Effector memory CD4-positive, alpha-beta T cell (primary cell): ENCODE measurements around the gene FUOM.

Experiments used
- DNase-seq, 3 donors: peaks; one replicate each; pipeline ENCODE4 v3.0.0-alpha.2; 2020
- H3K27ac ChIP-seq: 2 replicates; pipeline ENCODE4 v1.7.0; 2013; ENCODE audit warnings: mild to moderate bottlenecking, low read length, moderate library complexity; ENCODE audit not compliant: insufficient read depth, poor library complexity, severe bottlenecking
- H3K27me3 ChIP-seq: replicated peaks from 2 replicates; pipeline ENCODE4 v1.7.0; 2013; ENCODE audit warnings: mild to moderate bottlenecking, low read length; ENCODE audit not compliant: insufficient read depth, control insufficient read depth, poor library complexity, severe bottlenecking
- H3K36me3 ChIP-seq: 2 replicates; pipeline ENCODE4 v1.7.0; 2013; ENCODE audit warnings: mild to moderate bottlenecking, low read length, moderate library complexity; ENCODE audit not compliant: control insufficient read depth, insufficient read depth
- H3K4me1 ChIP-seq: 2 replicates; pipeline ENCODE4 v1.7.0; 2013; ENCODE audit warnings: low read length, mild to moderate bottlenecking; ENCODE audit not compliant: control insufficient read depth, insufficient read depth, poor library complexity, severe bottlenecking
- H3K4me3 ChIP-seq: 2 replicates; pipeline ENCODE4 v1.7.0; 2013; ENCODE audit warnings: low read length, low read depth, mild to moderate bottlenecking; ENCODE audit not compliant: insufficient read depth, poor library complexity, severe bottlenecking
- H3K9me3 ChIP-seq: 2 replicates; pipeline ENCODE4 v1.7.0; 2013; ENCODE audit warnings: mild to moderate bottlenecking, low read length, moderate library complexity; ENCODE audit not compliant: control insufficient read depth

The FUOM gene

GRCh38 chr10:133329491-133330202 lies 28.2 kb downstream of the FUOM start:
- peaks cover 39% of the 10 kb centered on the region for H3K27me3 ChIP-seq

GRCh38 chr10:133328358-133329343 lies 29.2 kb downstream of the FUOM start:
- H3K4me1 ChIP-seq: peaks cover 22% of the 10 kb centered on the region
- no peak overlapping the region for H3K4me3 ChIP-seq
- DNase-seq: no peak
- no peak overlapping the region for H3K27ac ChIP-seq
- H3K36me3 ChIP-seq: no peaks in the 10 kb centered on the region
- peaks cover 39% of the 10 kb centered on the region for H3K27me3 ChIP-seq
- no peaks in the 10 kb centered on the region for H3K9me3 ChIP-seq

More at GRCh38 chr10:133329491-133330202, 28.2 kb downstream of the FUOM start:
- no peaks in the 10 kb centered on the region for H3K36me3 ChIP-seq
- H3K27ac ChIP-seq: no peak overlapping the region
- peaks cover 22% of the 10 kb centered on the region for H3K4me1 ChIP-seq
- no peak overlapping the region for H3K4me3 ChIP-seq
- H3K9me3 ChIP-seq: no peaks in the 10 kb centered on the region
- DNase-seq: peak; percentile 70 to 76 (median 75)

GRCh38 chr10:133327651-133328357 lies 30.0 kb downstream of the FUOM start:
- no peak for DNase-seq
- peaks cover 22% of the 10 kb centered on the region for H3K4me1 ChIP-seq
- peaks cover 39% of the 10 kb centered on the region for H3K27me3 ChIP-seq
- H3K4me3 ChIP-seq: no peak overlapping the region
- no peak overlapping the region for H3K27ac ChIP-seq
- no peaks in the 10 kb centered on the region for H3K36me3 ChIP-seq
- no peaks in the 10 kb centered on the region for H3K9me3 ChIP-seq

GRCh38 chr10:133326745-133327650 lies 30.8 kb downstream of the FUOM start:
- H3K27me3 ChIP-seq: peaks cover 39% of the 10 kb centered on the region
- H3K9me3 ChIP-seq: no peaks in the 10 kb centered on the region
- H3K36me3 ChIP-seq: no peaks in the 10 kb centered on the region
- peaks cover 22% of the 10 kb centered on the region for H3K4me1 ChIP-seq
- no peak overlapping the region for H3K27ac ChIP-seq
- DNase-seq: no peak
- H3K4me3 ChIP-seq: no peak overlapping the region

GRCh38 chr10:133326223-133326551 lies 31.6 kb downstream of the FUOM start:
- Histone ChIP-seq H3K27ac (no peak overlapping the region), H3K4me3 (peak overlapping the region; percentile 48), H3K27me3 (peaks cover 39% of the 10 kb centered on the region), H3K4me1 (peaks cover 22% of the 10 kb centered on the region), H3K9me3 (no peaks in the 10 kb centered on the region), H3K36me3 (no peaks in the 10 kb centered on the region)
- DNase-seq: no peak

- DNase-seq: no peak
- Histone ChIP-seq H3K27me3 (peaks cover 39% of the 10 kb centered on the region), H3K9me3 (no peaks in the 10 kb centered on the region), H3K27ac (no peak overlapping the region), H3K4me1 (peaks cover 22% of the 10 kb centered on the region), H3K4me3 (peak overlapping the region; percentile 48), H3K36me3 (no peaks in the 10 kb centered on the region)
Measured at GRCh38 chr10:133325440-133326222, 32.2 kb downstream of the FUOM start.

GRCh38 chr10:133324857-133325260 lies 33.0 kb downstream of the FUOM start:
- Histone ChIP-seq H3K27ac (no peak overlapping the region), H3K9me3 (no peaks in the 10 kb centered on the region), H3K4me3 (peak overlapping the region; percentile 48), H3K4me1 (peaks cover 21% of the 10 kb centered on the region), H3K27me3 (peaks cover 39% of the 10 kb centered on the region), H3K36me3 (no peaks in the 10 kb centered on the region)
- no peak for DNase-seq

- no peaks in the 10 kb centered on the region for H3K36me3 ChIP-seq
- peaks cover 35% of the 10 kb centered on the region for H3K27me3 ChIP-seq
- DNase-seq: peak; percentile 45 to 51 (median 48)
- no peak overlapping the region for H3K4me3 ChIP-seq
- no peak overlapping the region for H3K27ac ChIP-seq
- H3K4me1 ChIP-seq: peaks cover 15% of the 10 kb centered on the region
- no peaks in the 10 kb centered on the region for H3K9me3 ChIP-seq
Measured at GRCh38 chr10:133324198-133324792, 33.5 kb downstream of the FUOM start.
